ENCODE results near the gene IQCM. TPM values are rescaled to one million over a fixed set of nuclear protein-coding genes. Genes with fewer than 3 reads are reported as not detected.

Gene IQCM
- polyA plus RNA-seq, 1 of the 3 experiments (the other 2 are of a cell fraction), result not detected

- H3K4me1 ChIP-seq (ENCODE audit: control insufficient read depth in 1 of 2, insufficient read depth in 2 of 2, low read depth in 1 of 2, low read length in 1 of 2), result no peaks in the 10 kb centered on the region
- ChIA-PET CTCF (no interaction called here), POLR2A (no interaction called here)
- H3K4me2 ChIP-seq, result no peak overlapping the region
- no peaks in the 10 kb centered on the region for H3K9me3 ChIP-seq
- no peaks in the 10 kb centered on the region for H4K20me1 ChIP-seq (ENCODE audit: insufficient read depth)
- H3K9ac ChIP-seq, result no peak overlapping the region
- no peaks in the 10 kb centered on the region for H3K9me2 ChIP-seq
- H3K79me2 ChIP-seq (ENCODE audit: insufficient read depth), result no peaks in the 10 kb centered on the region
- H3K27ac ChIP-seq (ENCODE audit: low read depth in 2 of 2, low read length in 1 of 2), result no peak overlapping the region
- H3K36me3 ChIP-seq (replicated peaks in 1 of 2; ENCODE audit: control insufficient read depth in 1 of 2, insufficient read depth in 2 of 2, low read length in 1 of 2), result no peaks in the 10 kb centered on the region
- no peak overlapping the region for H2AFZ ChIP-seq (ENCODE audit: low read depth)
- no peaks in the 10 kb centered on the region for H3K27me3 ChIP-seq (ENCODE audit: insufficient read depth)
- DNase-seq, result no peak
- 7% methylated on average over 1 of the region's 1 CpG for WGBS (ENCODE audit: low lambda C conversion rate)
- no peaks in the 10 kb centered on the region for H3F3A ChIP-seq (replicated peaks; ENCODE audit: insufficient read depth)
- H3K4me3 ChIP-seq (ENCODE audit: low read depth in 2 of 2, low read length in 1 of 2), result no peak overlapping the region
- TF ChIP-seq FOXM1 (IDR thresholded peaks at IDR 0.05; ENCODE audit: low read depth), result no peak
- TF ChIP-seq JUND (IDR thresholded peaks at IDR 0.05), result no peak
- TF ChIP-seq FOXJ3 (CRISPR knock-in tag; IDR thresholded peaks at IDR 0.05), result no peak
- TF ChIP-seq TAF1 (IDR thresholded peaks at IDR 0.05; ENCODE audit: borderline replicate concordance, low read depth, low read length), result no peak
- no peak for TF ChIP-seq USF2 (IDR thresholded peaks at IDR 0.05; ENCODE audit: borderline replicate concordance, low read depth, low read length)
- TF ChIP-seq IRF3 (IDR thresholded peaks at IDR 0.05; ENCODE audit: low read depth, low read length), result no peak
- TF ChIP-seq CHD2 (IDR thresholded peaks at IDR 0.05; ENCODE audit: low read length, partially characterized antibody), result no peak
- TF ChIP-seq EP300 (IDR thresholded peaks at IDR 0.05; ENCODE audit: borderline replicate concordance in 1 of 2, low read depth in 1 of 2, low read length in 1 of 2), result no peak
- TF ChIP-seq SMC3 (IDR thresholded peaks at IDR 0.05; ENCODE audit: low read depth, low read length), result no peak
- no peak for TF ChIP-seq ELF1 (IDR thresholded peaks at IDR 0.05)
- TF ChIP-seq MEF2A (IDR thresholded peaks at IDR 0.05; ENCODE audit: borderline replicate concordance, low read depth), result no peak
- no peak for TF ChIP-seq RCOR1 (IDR thresholded peaks at IDR 0.05; ENCODE audit: low read length)
- no peak for TF ChIP-seq POLR2AphosphoS5 (IDR thresholded peaks at IDR 0.05; ENCODE audit: low read depth, low read length)
- no peak for TF ChIP-seq MXI1 (IDR thresholded peaks at IDR 0.05; ENCODE audit: low read depth, low read length)
- TF ChIP-seq, protein P1, sequence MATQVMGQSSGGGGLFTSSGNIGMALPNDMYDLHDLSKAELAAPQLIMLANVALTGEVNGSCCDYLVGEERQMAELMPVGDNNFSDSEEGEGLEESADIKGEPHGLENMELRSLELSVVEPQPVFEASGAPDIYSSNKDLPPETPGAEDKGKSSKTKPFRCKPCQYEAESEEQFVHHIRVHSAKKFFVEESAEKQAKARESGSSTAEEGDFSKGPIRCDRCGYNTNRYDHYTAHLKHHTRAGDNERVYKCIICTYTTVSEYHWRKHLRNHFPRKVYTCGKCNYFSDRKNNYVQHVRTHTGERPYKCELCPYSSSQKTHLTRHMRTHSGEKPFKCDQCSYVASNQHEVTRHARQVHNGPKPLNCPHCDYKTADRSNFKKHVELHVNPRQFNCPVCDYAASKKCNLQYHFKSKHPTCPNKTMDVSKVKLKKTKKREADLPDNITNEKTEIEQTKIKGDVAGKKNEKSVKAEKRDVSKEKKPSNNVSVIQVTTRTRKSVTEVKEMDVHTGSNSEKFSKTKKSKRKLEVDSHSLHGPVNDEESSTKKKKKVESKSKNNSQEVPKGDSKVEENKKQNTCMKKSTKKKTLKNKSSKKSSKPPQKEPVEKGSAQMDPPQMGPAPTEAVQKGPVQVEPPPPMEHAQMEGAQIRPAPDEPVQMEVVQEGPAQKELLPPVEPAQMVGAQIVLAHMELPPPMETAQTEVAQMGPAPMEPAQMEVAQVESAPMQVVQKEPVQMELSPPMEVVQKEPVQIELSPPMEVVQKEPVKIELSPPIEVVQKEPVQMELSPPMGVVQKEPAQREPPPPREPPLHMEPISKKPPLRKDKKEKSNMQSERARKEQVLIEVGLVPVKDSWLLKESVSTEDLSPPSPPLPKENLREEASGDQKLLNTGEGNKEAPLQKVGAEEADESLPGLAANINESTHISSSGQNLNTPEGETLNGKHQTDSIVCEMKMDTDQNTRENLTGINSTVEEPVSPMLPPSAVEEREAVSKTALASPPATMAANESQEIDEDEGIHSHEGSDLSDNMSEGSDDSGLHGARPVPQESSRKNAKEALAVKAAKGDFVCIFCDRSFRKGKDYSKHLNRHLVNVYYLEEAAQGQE (IDR thresholded peaks at IDR 0.05; ENCODE audit: low read depth, low read length), result no peak
- TF ChIP-seq RAD21 (IDR thresholded peaks at IDR 0.05; ENCODE audit: low read length), result no peak
- TF ChIP-seq, protein P2, sequence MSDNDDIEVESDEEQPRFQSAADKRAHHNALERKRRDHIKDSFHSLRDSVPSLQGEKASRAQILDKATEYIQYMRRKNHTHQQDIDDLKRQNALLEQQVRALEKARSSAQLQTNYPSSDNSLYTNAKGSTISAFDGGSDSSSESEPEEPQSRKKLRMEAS (IDR thresholded peaks at IDR 0.05; ENCODE audit: low read depth), result no peak
- no peak for TF ChIP-seq NFIC (IDR thresholded peaks at IDR 0.05; ENCODE audit: borderline replicate concordance)
- TF ChIP-seq EZH2phosphoT487 (IDR thresholded peaks at IDR 0.05; ENCODE audit: borderline replicate concordance, low read depth), result no peak
- no peak for TF ChIP-seq RXRA (IDR thresholded peaks at IDR 0.05; ENCODE audit: borderline replicate concordance, low read depth)
These were observed 16.1 kb downstream of the IQCM start for GRCh38 chr4:149799546-149799945.

Measured in SK-N-SH (cell line).